WERI-Rb-1 (cell line): ENCODE measurements around the gene KRTAP21-3.

Experiments
- DNase-seq: peaks from one replicate; pipeline ENCODE4 v3.0.0-alpha.2; 2020
- H3K27ac ChIP-seq: fragments of 250-450 bp; sonication (Bioruptor Pico); 2 replicates; pipeline ENCODE4 v1.5.1; 2020; ENCODE audit warnings: mild to moderate bottlenecking, moderate library complexity
- H3K27me3 ChIP-seq: fragments of 250-450 bp; sonication (Bioruptor Pico); 2 replicates; pipeline ENCODE4 v1.5.1; 2021; ENCODE audit warnings: mild to moderate bottlenecking, low read depth, moderate library complexity; ENCODE audit not compliant: insufficient read depth, severe bottlenecking
- H3K36me3 ChIP-seq: fragments of 250-450 bp; sonication (Bioruptor Pico); 2 replicates; pipeline ENCODE4 v1.5.1; 2020; ENCODE audit warnings: mild to moderate bottlenecking, moderate library complexity
- H3K4me3 ChIP-seq: 2 replicates; pipeline ENCODE4 v1.5.1; 2011; ENCODE audit warnings: low read depth, mild to moderate bottlenecking, control low read depth, low read length
- H3K9me3 ChIP-seq: fragments of 250-450 bp; sonication (Bioruptor Pico); 2 replicates; pipeline ENCODE4 v1.5.1; 2021; ENCODE audit warnings: mild to moderate bottlenecking, moderate library complexity; ENCODE audit not compliant: severe bottlenecking
- CTCF ChIP-seq: IDR thresholded peaks from 2 replicates; pipeline ENCODE4 v1.5.1; 2011; ENCODE audit warnings: low read depth, mild to moderate bottlenecking, control low read depth, inconsistent platforms, low read length

The KRTAP21-3 gene

DNA sequence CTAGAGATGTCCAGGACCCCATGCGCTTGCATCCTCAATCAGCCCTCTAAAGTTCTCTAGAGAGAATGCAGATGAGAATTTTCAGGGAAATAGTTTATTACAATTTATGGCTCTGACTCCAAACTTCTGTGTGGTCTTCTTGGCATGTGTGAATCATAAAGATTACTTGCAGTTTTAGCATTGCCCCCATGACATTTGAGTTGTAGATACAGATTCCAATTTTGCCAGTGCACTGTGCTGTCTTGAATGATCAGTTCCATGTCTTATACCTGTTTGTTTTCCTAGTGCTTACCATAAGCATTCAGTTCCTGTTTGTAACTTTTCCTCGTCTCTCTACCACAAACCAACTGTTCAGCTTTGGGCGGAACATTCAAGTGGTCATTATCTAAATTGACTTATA lies 4.8 kb downstream of the KRTAP21-3 start:
- DNase-seq, result no peak
- no peak overlapping the region for H3K4me3 ChIP-seq
- no peaks in the 10 kb centered on the region for H3K36me3 ChIP-seq
- no peak overlapping the region for H3K27ac ChIP-seq
- H3K9me3 ChIP-seq, result no peaks in the 10 kb centered on the region
- H3K27me3 ChIP-seq, result peaks cover 76% of the 10 kb centered on the region
- TF ChIP-seq CTCF, result no peak

- no peaks in the 10 kb centered on the region for H3K36me3 ChIP-seq
- DNase-seq, result no peak
- H3K27me3 ChIP-seq, result peaks cover 74% of the 10 kb centered on the region
- no peak overlapping the region for H3K4me3 ChIP-seq
- TF ChIP-seq CTCF, result no peak
- H3K27ac ChIP-seq, result no peak overlapping the region
- no peaks in the 10 kb centered on the region for H3K9me3 ChIP-seq
These were observed 8.1 kb downstream of the KRTAP21-3 start for GRCh38 chr21:30710499-30710898.

- Histone ChIP-seq H3K4me3 (no peak overlapping the region), H3K27ac (no peak overlapping the region), H3K36me3 (no peaks in the 10 kb centered on the region), H3K27me3 (peaks cover 77% of the 10 kb centered on the region), H3K9me3 (no peaks in the 10 kb centered on the region)
- no peak for DNase-seq
- TF ChIP-seq CTCF, result no peak
These were observed 11.2 kb downstream of the KRTAP21-3 start for GRCh38 chr21:30707409-30707808.

DNA sequence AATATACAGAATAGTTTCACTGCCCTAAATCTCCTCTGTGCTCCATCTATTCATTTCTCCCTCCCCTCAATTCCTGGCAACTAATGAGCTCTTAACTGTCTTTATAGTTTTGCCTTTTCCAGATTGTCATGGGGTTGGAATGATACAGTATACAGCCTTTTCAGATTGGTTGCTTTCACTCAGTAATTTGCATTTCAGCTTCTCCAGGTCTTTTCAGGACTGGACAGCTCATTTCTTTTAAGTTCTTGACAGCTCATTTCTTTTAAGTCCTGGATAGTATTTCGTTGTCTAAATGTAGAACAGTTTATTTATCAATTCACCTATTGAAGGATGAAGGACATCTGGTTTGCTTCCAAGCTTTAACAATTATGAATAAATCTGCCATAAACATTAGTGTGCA lies 22.6 kb downstream of the KRTAP21-3 start:
- peaks cover 49% of the 10 kb centered on the region for H3K27me3 ChIP-seq
- no peak overlapping the region for H3K27ac ChIP-seq
- no peak overlapping the region for H3K4me3 ChIP-seq
- no peak for TF ChIP-seq CTCF
- H3K9me3 ChIP-seq, result no peaks in the 10 kb centered on the region
- H3K36me3 ChIP-seq, result no peaks in the 10 kb centered on the region
- DNase-seq, result no peak

- Histone ChIP-seq H3K27me3 (peaks cover 82% of the 10 kb centered on the region), H3K36me3 (no peaks in the 10 kb centered on the region), H3K9me3 (no peaks in the 10 kb centered on the region), H3K4me3 (no peak overlapping the region), H3K27ac (no peak overlapping the region)
- DNase-seq, result no peak
- TF ChIP-seq CTCF, result no peak
These were observed 28.8 kb downstream of the KRTAP21-3 start for GRCh38 chr21:30689822-30690221.

DNA sequence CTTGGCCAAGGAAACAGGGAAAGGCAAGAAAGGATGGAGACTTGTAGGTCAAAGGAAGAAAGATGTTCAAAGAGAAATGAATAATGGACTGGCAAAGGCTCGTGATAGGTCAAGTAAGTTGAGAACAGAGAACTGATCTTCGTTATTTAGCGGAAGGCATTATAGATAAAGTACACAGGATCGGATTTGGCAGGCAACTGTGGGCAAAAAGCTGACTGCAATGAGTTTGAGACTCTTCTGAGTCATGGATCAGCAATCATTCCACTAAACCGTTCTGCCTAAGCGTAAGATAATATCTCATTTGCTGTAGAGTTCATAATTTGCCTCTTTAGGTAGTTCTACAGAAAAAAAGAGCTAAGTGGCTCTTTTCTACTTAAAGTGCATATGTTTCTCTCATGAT lies 34.1 kb downstream of the KRTAP21-3 start:
- Histone ChIP-seq H3K27me3 (peaks cover 78% of the 10 kb centered on the region), H3K36me3 (no peaks in the 10 kb centered on the region), H3K27ac (no peak overlapping the region), H3K9me3 (no peaks in the 10 kb centered on the region), H3K4me3 (no peak overlapping the region)
- no peak for TF ChIP-seq CTCF
- no peak for DNase-seq
